GM12801 (cell line): ENCODE results near the gene ZSWIM5.

Source experiments
- CTCF ChIP-seq: IDR thresholded peaks from one replicate; pipeline ENCODE4 v1.5.1; 2011; ENCODE audit warnings: control low read depth; ENCODE audit not compliant: insufficient read length; ENCODE audit errors: extremely low read depth

ZSWIM5 gene

GRCh38 chr1:45236136-45236535 is 29.7 kb upstream of the ZSWIM5 start:
- no peak for TF ChIP-seq CTCF

GRCh38 chr1:45230537-45230936 is 24.1 kb upstream of the ZSWIM5 start:
- TF ChIP-seq CTCF = no peak

GRCh38 chr1:45225598-45225997 is 19.2 kb upstream of the ZSWIM5 start:
- no peak for TF ChIP-seq CTCF

- TF ChIP-seq CTCF = no peak
These were observed 15.3 kb upstream of the ZSWIM5 start for GRCh38 chr1:45221716-45222115.

- no peak for TF ChIP-seq CTCF
These were observed 10.5 kb upstream of the ZSWIM5 start for GRCh38 chr1:45216861-45217260.

GRCh38 chr1:45216200-45216541 is 9.8 kb upstream of the ZSWIM5 start:
- TF ChIP-seq CTCF = no peak

- no peak for TF ChIP-seq CTCF
These were observed 9.2 kb upstream of the ZSWIM5 start for GRCh38 chr1:45215485-45216199.
